HG02642 (cell line): ENCODE data around the gene GNAT3.

Experiments
- ATAC-seq: cut with Tn5 transposase; IDR thresholded peaks from one replicate; pipeline ENCODE4 v1.9.1; 2021; ENCODE audit warnings: mild to moderate bottlenecking; ENCODE audit not compliant: unreplicated experiment, poor library complexity

GNAT3 gene

GRCh38 chr7:80467069-80467468, 44.8 kb downstream of the GNAT3 start:
- no peak for ATAC-seq

- ATAC-seq, result no peak
These were observed 45.2 kb downstream of the GNAT3 start for GRCh38 chr7:80466636-80467035.

GRCh38 chr7:80464211-80464610, 47.7 kb downstream of the GNAT3 start:
- no peak for ATAC-seq

- ATAC-seq, result no peak
These were observed 48.5 kb downstream of the GNAT3 start for GRCh38 chr7:80463272-80463920.

- ATAC-seq, result no peak
These were observed 51.0 kb downstream of the GNAT3 start for GRCh38 chr7:80460857-80461256.

GRCh38 chr7:80459776-80460510, 51.9 kb downstream of the GNAT3 start:
- ATAC-seq, result no peak

- no peak for ATAC-seq
These were observed 52.8 kb downstream of the GNAT3 start for GRCh38 chr7:80458822-80459725.

- no peak for ATAC-seq
These were observed 58.0 kb downstream of the GNAT3 start for GRCh38 chr7:80453699-80454340.

- ATAC-seq, result no peak
These were observed 61.1 kb downstream of the GNAT3 start for GRCh38 chr7:80450621-80451308.

GRCh38 chr7:80449836-80450235, 62.0 kb downstream of the GNAT3 start:
- no peak for ATAC-seq

GRCh38 chr7:80445351-80445750, 66.5 kb downstream of the GNAT3 start:
- ATAC-seq, result no peak

GRCh38 chr7:80444811-80445210, 67.1 kb downstream of the GNAT3 start:
- no peak for ATAC-seq

- ATAC-seq, result no peak
These were observed 68.5 kb downstream of the GNAT3 start for GRCh38 chr7:80443325-80443724.

GRCh38 chr7:80440883-80441282, 71.0 kb downstream of the GNAT3 start:
- no peak for ATAC-seq

- ATAC-seq, result no peak
These were observed 71.7 kb downstream of the GNAT3 start for GRCh38 chr7:80439894-80440821.

GRCh38 chr7:80435521-80435920, 76.3 kb downstream of the GNAT3 start:
- no peak for ATAC-seq

GRCh38 chr7:80434047-80434446, 77.8 kb downstream of the GNAT3 start:
- no peak for ATAC-seq

GRCh38 chr7:80432166-80432565, 79.7 kb downstream of the GNAT3 start:
- no peak for ATAC-seq

- ATAC-seq, result no peak
These were observed 82.7 kb downstream of the GNAT3 start for GRCh38 chr7:80429181-80429580.
